Panc1 (cell line): ENCODE results near the gene CYTL1. TPM values are rescaled to one million over a fixed set of nuclear protein-coding genes. Genes with fewer than 3 reads are reported as not detected.

Source experiments
- ATAC-seq: fragments of 200-7000 bp; cut with Tn5 transposase; 2 replicates; pipeline ENCODE4 v1.9.1; 2020; ENCODE audit warnings: mild to moderate bottlenecking, moderate library complexity
- BruUV-seq: library from RNA; stranded (reverse); fragments of 400-500 nt; replicated peaks from 2 replicates; lab custom pipeline; 2021; lab: Mats Ljungman, UMichigan
- CTCF ChIA-PET: fragments of 300-600 bp; sonication (Branson Sonifier 250); formaldehyde crosslinking; loops from one replicate; lab custom pipeline; 2022; ENCODE audit warnings: antibody characterized with exemption; lab: Charles Lee
- POLR2A ChIA-PET: fragments of 300-600 bp; sonication (Branson Sonifier 250); formaldehyde crosslinking; loops from one replicate; lab custom pipeline; 2022; ENCODE audit warnings: antibody characterized with exemption; lab: Charles Lee
- DNase-seq: peaks from one replicate; pipeline ENCODE4 v3.0.0-alpha.2; 2010; ENCODE audit warnings: low read depth, low spot score
- H3K27ac ChIP-seq: 2 replicates; pipeline ENCODE4 v1.5.1; 2011; ENCODE audit warnings: mild to moderate bottlenecking, low read length, inconsistent platforms
- H3K27me3 ChIP-seq: fragments of 200-500 bp; sonication (Bioruptor generic); 2 replicates; pipeline ENCODE4 v1.6.0; 2014; ENCODE audit warnings: low read length, inconsistent platforms; ENCODE audit not compliant: control insufficient read depth, insufficient read depth
- H3K36me3 ChIP-seq: fragments of 200-500 bp; sonication (Bioruptor generic); 2 replicates; pipeline ENCODE4 v1.5.1; 2014; ENCODE audit warnings: inconsistent platforms, mild to moderate bottlenecking, low read length, moderate library complexity; ENCODE audit not compliant: control insufficient read depth, insufficient read depth
- H3K4me1 ChIP-seq: 2 replicates; pipeline ENCODE4 v1.5.1; 2011; ENCODE audit warnings: inconsistent platforms, mild to moderate bottlenecking, low read length, moderate library complexity; ENCODE audit not compliant: control insufficient read depth, insufficient read depth
- H3K4me3 ChIP-seq, 2 experiments: 2 replicates each; pipeline ENCODE4 v1.5.1; 2011 to 2012; ENCODE audit warnings: low read depth in 2 of 2, low read length in 2 of 2, mild to moderate bottlenecking in 2 of 2, inconsistent platforms in 1 of 2, moderate library complexity in 1 of 2
- H3K9me3 ChIP-seq: fragments of 200-500 bp; sonication (Bioruptor generic); 2 replicates; pipeline ENCODE4 v1.5.1; 2014; ENCODE audit warnings: low read depth, mild to moderate bottlenecking, inconsistent platforms, low read length, moderate library complexity; ENCODE audit not compliant: control insufficient read depth, insufficient read depth
- POLR2AphosphoS5 ChIP-seq: IDR thresholded peaks from 2 replicates; pipeline ENCODE4 v1.6.1; 2012; ENCODE audit warnings: mild to moderate bottlenecking, low read depth, low read length, moderate library complexity
- REST ChIP-seq, 2 experiments: IDR thresholded peaks; 2 replicates each; pipeline ENCODE4 v1.6.1; 2011 to 2012; ENCODE audit warnings: low read depth in 2 of 2, control low read depth in 1 of 2, low read length in 1 of 2, mild to moderate bottlenecking in 1 of 2, moderate library complexity in 1 of 2; ENCODE audit not compliant: insufficient read depth in 1 of 2
- SIN3A ChIP-seq: IDR thresholded peaks from 2 replicates; pipeline ENCODE4 v1.6.1; 2012; ENCODE audit warnings: low read depth, mild to moderate bottlenecking, low read length, moderate library complexity, borderline replicate concordance; ENCODE audit not compliant: insufficient read depth
- TCF7L2 ChIP-seq: IDR thresholded peaks from 2 replicates; pipeline ENCODE4 v1.6.1; 2011; ENCODE audit warnings: mild to moderate bottlenecking, low read depth, low read length, inconsistent platforms
- in situ Hi-C: cut with HindIII; loops from 2 replicates; pipeline ENCODE4 v1.10.0; 2016; ENCODE audit warnings: low sequenced_read_pairs, low pct_unique_long_range_greater_than_20kb
- intact Hi-C: fragments of 100-400 bp; cut with micrococcal nuclease; formaldehyde crosslinking; loops from one replicate; pipeline ENCODE4 v1.10.0; 2022; ENCODE audit not compliant: unreplicated experiment
- total RNA-seq: library from RNA; stranded (reverse); gene quantifications from one replicate; pipeline ENCODE4 v1.2.1, GENCODE V29; 2021; ENCODE audit not compliant: unreplicated experiment
- TF ChIP-seq, protein P1 (sequence below): fragments of 450-650 bp; IDR thresholded peaks from 2 replicates; pipeline ENCODE4 v1.5.1; 2017; ENCODE audit warnings: mild to moderate bottlenecking

The CYTL1 gene
- total RNA-seq, 1 experiment from 2014 or later: not detected

GRCh38 chr4:5050520-5051277 lies 31.4 kb upstream of the CYTL1 start:
- CTCF ChIA-PET: interaction anchor here (1.5 kb wide), 1 partner anchor 762 kb away, joined by 5 read pairs; no protein-coding TSS in a partner anchor
- Histone ChIP-seq H3K27ac (peak overlapping the region; percentile 51), H3K27me3 (no peaks in the 10 kb centered on the region), H3K4me3 (peak overlapping the region; percentile 51 to 84), H3K36me3 (no peaks in the 10 kb centered on the region), H3K9me3 (no peaks in the 10 kb centered on the region), H3K4me1 (peaks cover 4% of the 10 kb centered on the region)
- DNase-seq: no peak
- peak; percentile 82 for ATAC-seq
- POLR2A ChIA-PET: no interaction called here
- in situ Hi-C loops: no loop called here
- BruUV-seq: no TSS peak
- TF ChIP-seq, protein P1, sequence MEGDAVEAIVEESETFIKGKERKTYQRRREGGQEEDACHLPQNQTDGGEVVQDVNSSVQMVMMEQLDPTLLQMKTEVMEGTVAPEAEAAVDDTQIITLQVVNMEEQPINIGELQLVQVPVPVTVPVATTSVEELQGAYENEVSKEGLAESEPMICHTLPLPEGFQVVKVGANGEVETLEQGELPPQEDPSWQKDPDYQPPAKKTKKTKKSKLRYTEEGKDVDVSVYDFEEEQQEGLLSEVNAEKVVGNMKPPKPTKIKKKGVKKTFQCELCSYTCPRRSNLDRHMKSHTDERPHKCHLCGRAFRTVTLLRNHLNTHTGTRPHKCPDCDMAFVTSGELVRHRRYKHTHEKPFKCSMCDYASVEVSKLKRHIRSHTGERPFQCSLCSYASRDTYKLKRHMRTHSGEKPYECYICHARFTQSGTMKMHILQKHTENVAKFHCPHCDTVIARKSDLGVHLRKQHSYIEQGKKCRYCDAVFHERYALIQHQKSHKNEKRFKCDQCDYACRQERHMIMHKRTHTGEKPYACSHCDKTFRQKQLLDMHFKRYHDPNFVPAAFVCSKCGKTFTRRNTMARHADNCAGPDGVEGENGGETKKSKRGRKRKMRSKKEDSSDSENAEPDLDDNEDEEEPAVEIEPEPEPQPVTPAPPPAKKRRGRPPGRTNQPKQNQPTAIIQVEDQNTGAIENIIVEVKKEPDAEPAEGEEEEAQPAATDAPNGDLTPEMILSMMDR: peak; percentile 80
- TF ChIP-seq TCF7L2 (no peak), POLR2AphosphoS5 (no peak), SIN3A (no peak), REST (IDR thresholded peaks at IDR 0.05; ENCODE audit: insufficient read depth in 1 of 2, low read depth in 2 of 2, low read length in 1 of 2) (no peak)
- intact Hi-C loops: loop anchor here (1.0 to 10.0 kb wide), 4 partner anchors 92 to 742 kb away; no protein-coding TSS in a partner anchor

DNA sequence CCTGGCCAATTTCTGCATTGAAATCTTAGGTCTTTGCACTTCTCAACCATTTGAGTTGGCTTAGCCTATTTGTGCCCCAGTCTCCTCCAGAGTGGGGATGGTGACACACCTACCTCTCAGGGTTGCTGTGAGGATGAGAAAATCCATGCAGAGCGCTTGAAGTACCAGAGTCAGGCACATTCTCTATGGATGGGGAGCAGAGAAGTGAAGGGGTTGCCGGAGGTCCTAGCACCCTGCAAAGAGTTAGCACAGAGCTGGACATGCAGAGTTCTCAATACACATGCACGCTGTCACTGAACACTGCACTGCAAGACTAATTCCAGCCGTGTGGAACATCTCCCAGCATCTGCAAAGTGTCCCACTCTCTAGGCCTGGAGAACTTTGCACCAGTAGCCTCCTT lies 29.5 kb upstream of the CYTL1 start:
- POLR2A ChIA-PET: no interaction called here
- DNase-seq: no peak
- CTCF ChIA-PET: no interaction called here
- H3K4me1 ChIP-seq: peaks cover 4% of the 10 kb centered on the region
- no peak overlapping the region for H3K4me3 ChIP-seq
- H3K27me3 ChIP-seq: no peaks in the 10 kb centered on the region
- H3K9me3 ChIP-seq: no peaks in the 10 kb centered on the region
- no peak overlapping the region for H3K27ac ChIP-seq
- TF ChIP-seq, protein P1: no peak
- TF ChIP-seq POLR2AphosphoS5: no peak
- TF ChIP-seq SIN3A: no peak
- TF ChIP-seq TCF7L2: no peak
- TF ChIP-seq REST (IDR thresholded peaks at IDR 0.05; ENCODE audit: insufficient read depth in 1 of 2, low read depth in 2 of 2, low read length in 1 of 2): no peak
- in situ Hi-C loops: no loop called here
- intact Hi-C loops: no loop called here
- no TSS peak for BruUV-seq
- ATAC-seq: no peak
- H3K36me3 ChIP-seq: no peaks in the 10 kb centered on the region
